ENCODE results near the gene SLF2.
A peak's percentile ranks its signal among the peaks of the same experiment; 100 is the strongest.

SLF2 gene

GRCh38 chr10:100913470-100913865 is 705 bp downstream of the SLF2 start:
- peaks cover 63% of the 10 kb centered on the region for H3K4me1 Mint-ChIP-seq
- peak overlapping the region; percentile 93 to 99 (median 95) for H3K27ac Mint-ChIP-seq
- TF ChIP-seq, protein P1, sequence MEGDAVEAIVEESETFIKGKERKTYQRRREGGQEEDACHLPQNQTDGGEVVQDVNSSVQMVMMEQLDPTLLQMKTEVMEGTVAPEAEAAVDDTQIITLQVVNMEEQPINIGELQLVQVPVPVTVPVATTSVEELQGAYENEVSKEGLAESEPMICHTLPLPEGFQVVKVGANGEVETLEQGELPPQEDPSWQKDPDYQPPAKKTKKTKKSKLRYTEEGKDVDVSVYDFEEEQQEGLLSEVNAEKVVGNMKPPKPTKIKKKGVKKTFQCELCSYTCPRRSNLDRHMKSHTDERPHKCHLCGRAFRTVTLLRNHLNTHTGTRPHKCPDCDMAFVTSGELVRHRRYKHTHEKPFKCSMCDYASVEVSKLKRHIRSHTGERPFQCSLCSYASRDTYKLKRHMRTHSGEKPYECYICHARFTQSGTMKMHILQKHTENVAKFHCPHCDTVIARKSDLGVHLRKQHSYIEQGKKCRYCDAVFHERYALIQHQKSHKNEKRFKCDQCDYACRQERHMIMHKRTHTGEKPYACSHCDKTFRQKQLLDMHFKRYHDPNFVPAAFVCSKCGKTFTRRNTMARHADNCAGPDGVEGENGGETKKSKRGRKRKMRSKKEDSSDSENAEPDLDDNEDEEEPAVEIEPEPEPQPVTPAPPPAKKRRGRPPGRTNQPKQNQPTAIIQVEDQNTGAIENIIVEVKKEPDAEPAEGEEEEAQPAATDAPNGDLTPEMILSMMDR (IDR thresholded peaks at IDR 0.05; ENCODE audit: unreplicated experiment in 3 of 3) = no peak
- peak overlapping the region; percentile 98 to 100 (median 98) for H3K4me3 Mint-ChIP-seq
- peaks cover 16% of the 10 kb centered on the region for H3K36me3 Mint-ChIP-seq (ENCODE audit: low read depth)
- H3K27me3 Mint-ChIP-seq (ENCODE audit: low read depth) = no peaks in the 10 kb centered on the region
- no peaks in the 10 kb centered on the region for H3K9me3 Mint-ChIP-seq

- TF ChIP-seq, protein P1 (IDR thresholded peaks at IDR 0.05; ENCODE audit: unreplicated experiment in 3 of 3) = no peak
- no peaks in the 10 kb centered on the region for H3K9me3 Mint-ChIP-seq
- H3K36me3 Mint-ChIP-seq (ENCODE audit: low read depth) = peaks cover 37% of the 10 kb centered on the region
- peaks cover 35% of the 10 kb centered on the region for H3K4me1 Mint-ChIP-seq
- H3K27ac Mint-ChIP-seq = no peak overlapping the region
- H3K4me3 Mint-ChIP-seq = peak overlapping the region in 1 of 3 experiments; percentile 37
- H3K27me3 Mint-ChIP-seq (ENCODE audit: low read depth) = no peaks in the 10 kb centered on the region
These were observed 4.3 kb downstream of the SLF2 start for GRCh38 chr10:100917071-100917470.

- Mint-ChIP-seq H3K4me3 (no peak overlapping the region), H3K27ac (no peak overlapping the region), H3K4me1 (peaks cover 33% of the 10 kb centered on the region), H3K27me3 (ENCODE audit: low read depth) (no peaks in the 10 kb centered on the region), H3K36me3 (ENCODE audit: low read depth) (peaks cover 74% of the 10 kb centered on the region), H3K9me3 (no peaks in the 10 kb centered on the region)
- TF ChIP-seq, protein P1 (IDR thresholded peaks at IDR 0.05; ENCODE audit: unreplicated experiment in 3 of 3) = no peak
These were observed 10.8 kb downstream of the SLF2 start for GRCh38 chr10:100923580-100923979.

- peak overlapping the region in 1 of 3 experiments; percentile 4 for H3K27ac Mint-ChIP-seq
- TF ChIP-seq, protein P1 (IDR thresholded peaks at IDR 0.05; ENCODE audit: unreplicated experiment in 3 of 3) = no peak
- no peaks in the 10 kb centered on the region for H3K9me3 Mint-ChIP-seq
- H3K4me1 Mint-ChIP-seq = peaks cover 40% of the 10 kb centered on the region
- H3K4me3 Mint-ChIP-seq = no peak overlapping the region
- H3K27me3 Mint-ChIP-seq (ENCODE audit: low read depth) = peaks cover under 1% of the 10 kb centered on the region
- peaks cover 81% of the 10 kb centered on the region for H3K36me3 Mint-ChIP-seq (ENCODE audit: low read depth)
These were observed 14.5 kb downstream of the SLF2 start for GRCh38 chr10:100927266-100927665.

DNA sequence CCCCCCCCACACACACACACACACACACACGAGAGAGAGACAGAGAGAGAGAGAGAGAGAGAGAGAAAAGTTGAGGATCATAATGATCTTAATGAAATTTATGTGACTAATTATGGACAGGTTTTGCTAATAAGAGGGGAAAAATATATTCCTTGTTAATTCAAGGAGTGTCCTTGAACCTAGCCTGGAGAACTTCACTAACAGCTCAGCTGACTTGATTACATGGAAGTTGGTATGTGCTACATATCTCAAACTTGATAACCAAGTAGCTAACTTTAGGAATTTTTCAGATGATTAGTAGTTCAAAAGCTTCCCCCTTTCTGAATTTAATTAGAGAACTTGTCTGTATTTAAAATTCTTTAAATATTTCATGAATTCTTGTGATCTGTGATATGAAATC is 15.3 kb downstream of the SLF2 start:
- Mint-ChIP-seq H3K9me3 (no peaks in the 10 kb centered on the region), H3K36me3 (ENCODE audit: low read depth) (peaks cover 83% of the 10 kb centered on the region), H3K4me3 (no peak overlapping the region), H3K27ac (no peak overlapping the region), H3K4me1 (peaks cover 40% of the 10 kb centered on the region), H3K27me3 (ENCODE audit: low read depth) (peaks cover 4% of the 10 kb centered on the region)
- TF ChIP-seq, protein P1 (IDR thresholded peaks at IDR 0.05; ENCODE audit: unreplicated experiment in 3 of 3) = no peak

GRCh38 chr10:100930368-100930767 is 17.6 kb downstream of the SLF2 start:
- Mint-ChIP-seq H3K36me3 (ENCODE audit: low read depth) (peaks cover 69% of the 10 kb centered on the region), H3K27me3 (ENCODE audit: low read depth) (peaks cover 4% of the 10 kb centered on the region), H3K4me3 (no peak overlapping the region), H3K9me3 (no peaks in the 10 kb centered on the region), H3K27ac (no peak overlapping the region), H3K4me1 (peaks cover 20% of the 10 kb centered on the region)
- TF ChIP-seq, protein P1 (IDR thresholded peaks at IDR 0.05; ENCODE audit: unreplicated experiment in 3 of 3) = no peak
